ENCODE data around the gene ITGA1.

ITGA1 gene

GRCh38 chr5:52875827-52876226, 88.1 kb downstream of the ITGA1 start:
- DNase-seq, result no peak

- DNase-seq, result no peak
Observed at GRCh38 chr5:52876456-52876855, 88.7 kb downstream of the ITGA1 start.

- peak; percentile 26 for DNase-seq
Observed at GRCh38 chr5:52878656-52879055, 90.9 kb downstream of the ITGA1 start.

- DNase-seq, result no peak
Observed at GRCh38 chr5:52880541-52880940, 92.8 kb downstream of the ITGA1 start.

GRCh38 chr5:52881468-52881867, 93.8 kb downstream of the ITGA1 start:
- DNase-seq, result no peak

GRCh38 chr5:52883110-52883509, 95.4 kb downstream of the ITGA1 start:
- DNase-seq, result no peak

- no peak for DNase-seq
Observed at GRCh38 chr5:52884453-52884852, 96.7 kb downstream of the ITGA1 start.

GRCh38 chr5:52885614-52886013, 97.9 kb downstream of the ITGA1 start:
- no peak for DNase-seq

GRCh38 chr5:52886206-52886605, 98.5 kb downstream of the ITGA1 start:
- no peak for DNase-seq

- no peak for DNase-seq
Observed at GRCh38 chr5:52887066-52887465, 99.3 kb downstream of the ITGA1 start.

GRCh38 chr5:52888363-52888762, 100.6 kb downstream of the ITGA1 start:
- DNase-seq, result no peak

- DNase-seq, result no peak
Observed at GRCh38 chr5:52892242-52892878, 104.6 kb downstream of the ITGA1 start.

- no peak for DNase-seq
Observed at GRCh38 chr5:52893105-52893504, 105.4 kb downstream of the ITGA1 start.

- DNase-seq, result no peak
Observed at GRCh38 chr5:52893863-52894262, 106.1 kb downstream of the ITGA1 start.

- no peak for DNase-seq
Observed at GRCh38 chr5:52894451-52894850, 106.7 kb downstream of the ITGA1 start.

GRCh38 chr5:52895075-52895474, 107.4 kb downstream of the ITGA1 start:
- no peak for DNase-seq

GRCh38 chr5:52895572-52896413, 108.1 kb downstream of the ITGA1 start:
- no peak for DNase-seq

- DNase-seq, result no peak
Observed at GRCh38 chr5:52896534-52897237, 109.0 kb downstream of the ITGA1 start.

- DNase-seq, result no peak
Observed at GRCh38 chr5:52897238-52897614, 109.5 kb downstream of the ITGA1 start.

GRCh38 chr5:52898961-52899680, 111.4 kb downstream of the ITGA1 start:
- DNase-seq, result no peak

- DNase-seq, result no peak
Observed at GRCh38 chr5:52903142-52903541, 115.4 kb downstream of the ITGA1 start.

GRCh38 chr5:52906343-52906742, 118.6 kb downstream of the ITGA1 start:
- no peak for DNase-seq

- no peak for DNase-seq
Observed at GRCh38 chr5:52906845-52907244, 119.1 kb downstream of the ITGA1 start.

Data from hematopoietic multipotent progenitor cell treated with erythropoietin and hydrocortisone succinate and interleukin-3 and kit ligand, for 6 days (in vitro differentiated cells).